OCI-LY1 (cell line): ENCODE measurements around the gene NUP214.

Experiments
- H2AFZ ChIP-seq: fragments of 200-600 bp; sonication (generic), shearing (Covaris generic); 2 replicates; pipeline ENCODE4 v1.6.0; 2014; ENCODE audit warnings: antibody characterized with exemption, mild to moderate bottlenecking, low read length
- H3F3A ChIP-seq: fragments of 200-600 bp; sonication (generic), shearing (Covaris generic); 2 replicates; pipeline ENCODE4 v1.6.0; 2014; ENCODE audit warnings: mild to moderate bottlenecking, antibody characterized with exemption, low read length, moderate library complexity; ENCODE audit not compliant: insufficient read depth
- H3K27ac ChIP-seq: fragments of 200-600 bp; sonication (generic); 2 replicates; pipeline ENCODE4 v1.5.1; 2014; ENCODE audit warnings: low read length, mixed run types, mild to moderate bottlenecking, low read depth; ENCODE audit not compliant: poor library complexity, severe bottlenecking
- H3K27me3 ChIP-seq: fragments of 200-600 bp; sonication (generic); 2 replicates; pipeline ENCODE4 v1.6.0; 2014; ENCODE audit warnings: antibody characterized with exemption, mild to moderate bottlenecking, low read length, moderate library complexity; ENCODE audit not compliant: insufficient read depth
- H3K36me3 ChIP-seq: fragments of 200-600 bp; sonication (generic); 2 replicates; pipeline ENCODE4 v1.6.1; 2014; ENCODE audit warnings: mild to moderate bottlenecking, antibody characterized with exemption, low read length, moderate library complexity, mixed read lengths; ENCODE audit not compliant: insufficient read depth
- H3K4me1 ChIP-seq: fragments of 200-600 bp; sonication (generic); 2 replicates; pipeline ENCODE4 v1.5.1; 2014; ENCODE audit warnings: mild to moderate bottlenecking, low read length, moderate library complexity; ENCODE audit not compliant: insufficient read depth, severe bottlenecking
- H3K4me2 ChIP-seq: fragments of 200-600 bp; sonication (generic), shearing (Covaris generic); 2 replicates; pipeline ENCODE4 v1.6.1; 2014; ENCODE audit warnings: low read length
- H3K4me3 ChIP-seq: fragments of 200-600 bp; sonication (generic); 2 replicates; pipeline ENCODE4 v1.5.1; 2014; ENCODE audit warnings: low read length, low read depth, mild to moderate bottlenecking, mixed read lengths; ENCODE audit not compliant: poor library complexity, severe bottlenecking
- H3K79me2 ChIP-seq: fragments of 200-600 bp; shearing (Covaris generic); 2 replicates; pipeline ENCODE4 v1.6.1; 2016; ENCODE audit warnings: mixed run types, low read length, mixed read lengths; ENCODE audit not compliant: insufficient read depth
- H3K9ac ChIP-seq: fragments of 200-600 bp; sonication (generic), shearing (Covaris generic); 2 replicates; pipeline ENCODE4 v1.6.1; 2014; ENCODE audit warnings: mild to moderate bottlenecking, low read length, mixed read lengths
- H3K9me2 ChIP-seq: fragments of 200-600 bp; sonication (generic), shearing (Covaris generic); 2 replicates; pipeline ENCODE4 v1.6.1; 2014; ENCODE audit warnings: low read depth, mild to moderate bottlenecking, low read length, mixed read lengths
- H3K9me3 ChIP-seq: fragments of 200-600 bp; shearing (Covaris generic); 2 replicates; pipeline ENCODE4 v1.6.1; 2014; ENCODE audit warnings: low read length, mixed read lengths
- H4K20me1 ChIP-seq: fragments of 200-600 bp; sonication (generic), shearing (Covaris generic); 2 replicates; pipeline ENCODE4 v1.6.0; 2016; ENCODE audit warnings: mild to moderate bottlenecking, low read length; ENCODE audit not compliant: insufficient read depth
- EZH2 ChIP-seq: fragments of 200-600 bp; sonication (generic), shearing (Covaris generic); IDR thresholded peaks from 2 replicates; pipeline ENCODE4 v1.8.0; 2017; ENCODE audit warnings: borderline replicate concordance, mixed run types, mild to moderate bottlenecking, antibody characterized with exemption, low read length, moderate library complexity, mixed read lengths
- TF ChIP-seq, protein P1 (sequence below): fragments of 200-600 bp; sonication (generic), shearing (Covaris generic); IDR thresholded peaks from 2 replicates; pipeline ENCODE4 v1.5.1; 2017; ENCODE audit warnings: mild to moderate bottlenecking, antibody characterized with exemption, low read length, moderate library complexity, mixed read lengths

NUP214 gene

DNA sequence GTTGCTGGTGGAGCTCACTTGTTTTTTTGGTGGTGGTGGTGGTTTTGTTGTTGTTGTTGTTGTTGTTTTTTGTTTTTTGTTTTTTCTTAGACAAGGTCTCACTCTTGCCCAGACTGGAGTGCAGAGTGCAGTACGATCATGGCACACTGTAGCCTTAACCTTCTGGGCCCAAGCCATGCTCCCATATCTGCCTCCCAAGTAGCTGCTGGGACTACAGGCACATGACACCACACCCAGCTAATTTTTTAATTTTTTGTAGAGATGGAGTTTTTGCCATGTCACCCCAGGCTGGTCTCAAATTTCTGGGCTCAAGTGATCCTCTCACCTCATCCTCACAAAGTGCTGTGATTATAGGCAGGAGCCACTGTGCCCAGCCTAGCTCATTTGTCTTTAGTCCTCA lies 53.5 kb downstream of the NUP214 start:
- no peak overlapping the region for H2AFZ ChIP-seq
- H3K79me2 ChIP-seq: no peaks in the 10 kb centered on the region
- H3K9me3 ChIP-seq: no peaks in the 10 kb centered on the region
- H4K20me1 ChIP-seq: no peaks in the 10 kb centered on the region
- H3K9ac ChIP-seq: no peak overlapping the region
- no peaks in the 10 kb centered on the region for H3K27me3 ChIP-seq
- H3K27ac ChIP-seq: no peak overlapping the region
- H3K4me3 ChIP-seq: no peak overlapping the region
- no peaks in the 10 kb centered on the region for H3F3A ChIP-seq
- TF ChIP-seq, protein P1, sequence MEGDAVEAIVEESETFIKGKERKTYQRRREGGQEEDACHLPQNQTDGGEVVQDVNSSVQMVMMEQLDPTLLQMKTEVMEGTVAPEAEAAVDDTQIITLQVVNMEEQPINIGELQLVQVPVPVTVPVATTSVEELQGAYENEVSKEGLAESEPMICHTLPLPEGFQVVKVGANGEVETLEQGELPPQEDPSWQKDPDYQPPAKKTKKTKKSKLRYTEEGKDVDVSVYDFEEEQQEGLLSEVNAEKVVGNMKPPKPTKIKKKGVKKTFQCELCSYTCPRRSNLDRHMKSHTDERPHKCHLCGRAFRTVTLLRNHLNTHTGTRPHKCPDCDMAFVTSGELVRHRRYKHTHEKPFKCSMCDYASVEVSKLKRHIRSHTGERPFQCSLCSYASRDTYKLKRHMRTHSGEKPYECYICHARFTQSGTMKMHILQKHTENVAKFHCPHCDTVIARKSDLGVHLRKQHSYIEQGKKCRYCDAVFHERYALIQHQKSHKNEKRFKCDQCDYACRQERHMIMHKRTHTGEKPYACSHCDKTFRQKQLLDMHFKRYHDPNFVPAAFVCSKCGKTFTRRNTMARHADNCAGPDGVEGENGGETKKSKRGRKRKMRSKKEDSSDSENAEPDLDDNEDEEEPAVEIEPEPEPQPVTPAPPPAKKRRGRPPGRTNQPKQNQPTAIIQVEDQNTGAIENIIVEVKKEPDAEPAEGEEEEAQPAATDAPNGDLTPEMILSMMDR: no peak
- no peak for TF ChIP-seq EZH2
- peaks cover 11% of the 10 kb centered on the region for H3K4me1 ChIP-seq
- peaks cover 61% of the 10 kb centered on the region for H3K36me3 ChIP-seq
- no peaks in the 10 kb centered on the region for H3K9me2 ChIP-seq
- no peak overlapping the region for H3K4me2 ChIP-seq

DNA sequence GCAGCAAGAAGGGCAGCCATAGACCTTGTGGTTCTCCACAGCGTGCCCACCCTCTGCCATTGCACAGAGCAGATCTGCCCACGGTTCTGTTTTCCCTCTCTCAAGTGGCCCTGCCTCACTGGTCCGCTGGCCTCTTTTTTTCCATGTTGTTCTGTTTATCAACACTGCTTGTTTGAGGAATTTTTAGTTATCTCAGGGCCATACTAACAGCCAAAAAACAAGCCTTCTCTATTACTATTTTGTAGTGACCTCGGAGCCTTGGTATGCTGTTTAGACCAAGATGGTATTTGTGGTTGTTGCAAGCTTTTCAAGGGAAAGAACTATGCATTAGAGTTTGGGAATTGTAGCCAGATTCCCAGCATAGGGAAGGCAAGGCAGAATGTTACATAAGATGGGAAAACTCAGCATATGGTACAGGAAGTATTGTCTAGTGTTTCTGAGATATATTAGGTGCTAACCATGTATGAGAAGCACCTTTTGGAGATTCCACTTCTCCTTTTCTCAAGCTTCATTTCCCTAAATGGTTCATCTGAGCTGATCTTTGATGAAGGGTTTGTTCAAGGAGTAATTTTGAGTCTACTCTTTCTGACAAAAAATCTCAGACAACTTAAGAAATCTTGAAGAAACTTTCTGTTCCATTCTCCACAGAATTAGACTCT lies 54.3 kb downstream of the NUP214 start:
- Histone ChIP-seq H3K36me3 (peaks cover 58% of the 10 kb centered on the region), H3F3A (no peaks in the 10 kb centered on the region), H3K9ac (no peak overlapping the region), H3K9me3 (no peaks in the 10 kb centered on the region), H2AFZ (no peak overlapping the region), H3K4me3 (no peak overlapping the region), H3K4me2 (no peak overlapping the region), H3K27ac (no peak overlapping the region), H3K4me1 (peaks cover 11% of the 10 kb centered on the region), H3K79me2 (no peaks in the 10 kb centered on the region), H3K27me3 (no peaks in the 10 kb centered on the region), H4K20me1 (no peaks in the 10 kb centered on the region), H3K9me2 (no peaks in the 10 kb centered on the region)
- TF ChIP-seq EZH2: no peak
- TF ChIP-seq, protein P1: no peak

DNA sequence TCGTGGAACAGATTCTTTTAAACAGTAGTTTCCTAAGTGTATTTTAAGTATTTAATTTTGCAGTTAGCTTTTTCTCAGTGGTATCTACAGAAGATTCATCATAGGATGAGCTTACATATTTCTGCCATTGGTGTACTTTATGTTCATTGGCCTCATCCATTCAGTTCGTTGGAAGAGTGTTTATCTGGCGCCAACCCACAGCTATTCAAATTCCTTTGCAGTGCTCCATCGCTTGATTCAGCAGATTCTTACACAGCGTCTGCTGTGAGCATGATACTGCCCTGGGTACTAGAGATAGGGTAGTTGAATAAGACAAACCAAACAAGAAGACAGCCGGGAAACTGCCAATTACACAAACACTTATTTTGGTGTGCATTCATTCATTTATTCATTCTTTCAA lies 55.1 kb downstream of the NUP214 start:
- Histone ChIP-seq H3K36me3 (peaks cover 58% of the 10 kb centered on the region), H3K27ac (no peak overlapping the region), H3K4me2 (no peak overlapping the region), H3K4me1 (peaks cover 11% of the 10 kb centered on the region), H3K4me3 (no peak overlapping the region), H2AFZ (no peak overlapping the region), H3K9me3 (no peaks in the 10 kb centered on the region), H3K9me2 (no peaks in the 10 kb centered on the region), H4K20me1 (no peaks in the 10 kb centered on the region), H3K9ac (no peak overlapping the region), H3F3A (no peaks in the 10 kb centered on the region), H3K27me3 (no peaks in the 10 kb centered on the region), H3K79me2 (no peaks in the 10 kb centered on the region)
- TF ChIP-seq, protein P1: no peak
- no peak for TF ChIP-seq EZH2
